ENCODE measurements around the gene ZNF654. TPM values are rescaled to one million over a fixed set of nuclear protein-coding genes. Genes with fewer than 3 reads are reported as not detected.

ZNF654 gene
- total RNA-seq, 1 donor from 2014 or later, result 18.7 TPM

- Histone ChIP-seq H3K79me2 (ENCODE audit: insufficient read depth, low read length) (peaks cover 14% of the 10 kb centered on the region), H3K4me3 (ENCODE audit: insufficient read depth, low read depth, low read length) (no peak overlapping the region), H3K27me3 (ENCODE audit: insufficient read depth, low read length) (no peaks in the 10 kb centered on the region), H3K36me3 (ENCODE audit: insufficient read depth, low read length) (no peaks in the 10 kb centered on the region), H3K9me3 (ENCODE audit: insufficient read depth, low read depth, low read length) (no peaks in the 10 kb centered on the region), H2AFZ (ENCODE audit: low read depth, low read length) (no peak overlapping the region), H3K27ac (ENCODE audit: low read depth, low read length) (no peak overlapping the region), H3K4me2 (ENCODE audit: low read length) (no peak overlapping the region), H4K20me1 (ENCODE audit: insufficient read depth, low read length) (peaks cover 10% of the 10 kb centered on the region), H3K9ac (ENCODE audit: low read length) (no peak overlapping the region), H3K4me1 (ENCODE audit: insufficient read depth, low read length) (no peaks in the 10 kb centered on the region)
- FAIRE-seq (no peak), DNase-seq (ENCODE audit: low read depth) (no peak)
- Mint-ChIP-seq H3K36me3 (ENCODE audit: low read depth, unreplicated experiment) (peaks cover 15% of the 10 kb centered on the region), H3K4me1 (ENCODE audit: low read depth, unreplicated experiment) (no peaks in the 10 kb centered on the region), H3K4me3 (ENCODE audit: unreplicated experiment) (no peak overlapping the region), H3K27ac (ENCODE audit: unreplicated experiment) (no peak overlapping the region), H3K9me3 (ENCODE audit: unreplicated experiment) (peaks cover 3% of the 10 kb centered on the region), H3K27me3 (ENCODE audit: low read depth, unreplicated experiment) (no peaks in the 10 kb centered on the region)
- TF ChIP-seq EZH2 (IDR thresholded peaks at IDR 0.05; ENCODE audit: insufficient read depth, low read length), result no peak
- no peak for TF ChIP-seq CTCF (IDR thresholded peaks at IDR 0.05; ENCODE audit: insufficient read depth, low read depth, low read length)
Observed at GRCh38 chr3:88101142-88101541, 42.1 kb downstream of the ZNF654 start.

GRCh38 chr3:88105325-88105724 is 46.3 kb downstream of the ZNF654 start:
- Histone ChIP-seq H3K9me3 (ENCODE audit: insufficient read depth, low read depth, low read length) (no peaks in the 10 kb centered on the region), H3K27me3 (ENCODE audit: insufficient read depth, low read length) (no peaks in the 10 kb centered on the region), H3K36me3 (ENCODE audit: insufficient read depth, low read length) (no peaks in the 10 kb centered on the region), H3K27ac (ENCODE audit: low read depth, low read length) (no peak overlapping the region), H4K20me1 (ENCODE audit: insufficient read depth, low read length) (peaks cover 16% of the 10 kb centered on the region), H3K4me1 (ENCODE audit: insufficient read depth, low read length) (no peaks in the 10 kb centered on the region), H3K9ac (ENCODE audit: low read length) (no peak overlapping the region), H2AFZ (ENCODE audit: low read depth, low read length) (no peak overlapping the region), H3K4me3 (ENCODE audit: insufficient read depth, low read depth, low read length) (no peak overlapping the region), H3K4me2 (ENCODE audit: low read length) (no peak overlapping the region), H3K79me2 (ENCODE audit: insufficient read depth, low read length) (peaks cover 14% of the 10 kb centered on the region)
- no peak overlapping the region for H3K27ac Mint-ChIP-seq (ENCODE audit: unreplicated experiment)
- no peaks in the 10 kb centered on the region for H3K9me3 Mint-ChIP-seq (ENCODE audit: unreplicated experiment)
- H3K27me3 Mint-ChIP-seq (ENCODE audit: low read depth, unreplicated experiment), result no peaks in the 10 kb centered on the region
- H3K4me1 Mint-ChIP-seq (ENCODE audit: low read depth, unreplicated experiment), result no peaks in the 10 kb centered on the region
- FAIRE-seq (no peak), DNase-seq (ENCODE audit: low read depth) (peak; percentile 7)
- no peaks in the 10 kb centered on the region for H3K36me3 Mint-ChIP-seq (ENCODE audit: low read depth, unreplicated experiment)
- no peak overlapping the region for H3K4me3 Mint-ChIP-seq (ENCODE audit: unreplicated experiment)
- no peak for TF ChIP-seq EZH2 (IDR thresholded peaks at IDR 0.05; ENCODE audit: insufficient read depth, low read length)
- TF ChIP-seq CTCF (IDR thresholded peaks at IDR 0.05; ENCODE audit: insufficient read depth, low read depth, low read length), result no peak

GRCh38 chr3:88112289-88112688 is 53.2 kb downstream of the ZNF654 start:
- H2AFZ ChIP-seq (ENCODE audit: low read depth, low read length), result no peak overlapping the region
- H3K27ac Mint-ChIP-seq (ENCODE audit: unreplicated experiment), result no peak overlapping the region
- H4K20me1 ChIP-seq (ENCODE audit: insufficient read depth, low read length), result peaks cover 18% of the 10 kb centered on the region
- no peak overlapping the region for H3K4me3 ChIP-seq (ENCODE audit: insufficient read depth, low read depth, low read length)
- H3K36me3 Mint-ChIP-seq (ENCODE audit: low read depth, unreplicated experiment), result no peaks in the 10 kb centered on the region
- no peak overlapping the region for H3K9ac ChIP-seq (ENCODE audit: low read length)
- DNase-seq (ENCODE audit: low read depth) (no peak), FAIRE-seq (no peak)
- no peaks in the 10 kb centered on the region for H3K9me3 Mint-ChIP-seq (ENCODE audit: unreplicated experiment)
- H3K36me3 ChIP-seq (ENCODE audit: insufficient read depth, low read length), result no peaks in the 10 kb centered on the region
- H3K4me2 ChIP-seq (ENCODE audit: low read length), result no peak overlapping the region
- TF ChIP-seq CTCF (IDR thresholded peaks at IDR 0.05; ENCODE audit: insufficient read depth, low read depth, low read length) (no peak), EZH2 (IDR thresholded peaks at IDR 0.05; ENCODE audit: insufficient read depth, low read length) (no peak)
- H3K4me1 Mint-ChIP-seq (ENCODE audit: low read depth, unreplicated experiment), result peaks cover 2% of the 10 kb centered on the region
- H3K79me2 ChIP-seq (ENCODE audit: insufficient read depth, low read length), result peaks cover 20% of the 10 kb centered on the region
- H3K27me3 ChIP-seq (ENCODE audit: insufficient read depth, low read length), result no peaks in the 10 kb centered on the region
- H3K4me3 Mint-ChIP-seq (ENCODE audit: unreplicated experiment), result no peak overlapping the region
- no peaks in the 10 kb centered on the region for H3K4me1 ChIP-seq (ENCODE audit: insufficient read depth, low read length)
- no peaks in the 10 kb centered on the region for H3K27me3 Mint-ChIP-seq (ENCODE audit: low read depth, unreplicated experiment)
- H3K9me3 ChIP-seq (ENCODE audit: insufficient read depth, low read depth, low read length), result no peaks in the 10 kb centered on the region
- H3K27ac ChIP-seq (ENCODE audit: low read depth, low read length), result no peak overlapping the region

All from astrocyte (in vitro differentiated cells and primary cell).